ENCODE data around the gene PLEKHM3.

Gene PLEKHM3

GRCh38 chr2:208013285-208014178 is 11.8 kb downstream of the PLEKHM3 start:
- Mint-ChIP-seq H3K4me3 (no peak overlapping the region), H3K9me3 (no peaks in the 10 kb centered on the region), H3K4me1 (peaks cover 40% of the 10 kb centered on the region), H3K27me3 (no peaks in the 10 kb centered on the region), H3K36me3 (peaks cover 15% of the 10 kb centered on the region), H3K27ac (no peak overlapping the region)

GRCh38 chr2:208012449-208012848 is 12.9 kb downstream of the PLEKHM3 start:
- no peaks in the 10 kb centered on the region for H3K9me3 Mint-ChIP-seq
- H3K4me1 Mint-ChIP-seq, result peaks cover 30% of the 10 kb centered on the region
- H3K36me3 Mint-ChIP-seq, result peaks cover 8% of the 10 kb centered on the region
- no peak overlapping the region for H3K4me3 Mint-ChIP-seq
- no peaks in the 10 kb centered on the region for H3K27me3 Mint-ChIP-seq
- no peak overlapping the region for H3K27ac Mint-ChIP-seq

GRCh38 chr2:208010506-208010905 is 14.8 kb downstream of the PLEKHM3 start:
- H3K4me3 Mint-ChIP-seq, result no peak overlapping the region
- H3K4me1 Mint-ChIP-seq, result peaks cover 34% of the 10 kb centered on the region
- no peak overlapping the region for H3K27ac Mint-ChIP-seq
- H3K9me3 Mint-ChIP-seq, result no peaks in the 10 kb centered on the region
- H3K36me3 Mint-ChIP-seq, result peaks cover 7% of the 10 kb centered on the region
- no peaks in the 10 kb centered on the region for H3K27me3 Mint-ChIP-seq

- Mint-ChIP-seq H3K27me3 (no peaks in the 10 kb centered on the region), H3K4me3 (no peak overlapping the region), H3K4me1 (peaks cover 20% of the 10 kb centered on the region), H3K27ac (no peak overlapping the region), H3K9me3 (no peaks in the 10 kb centered on the region), H3K36me3 (peaks cover 9% of the 10 kb centered on the region)
Observed at GRCh38 chr2:208006833-208007232, 18.5 kb downstream of the PLEKHM3 start.

GRCh38 chr2:208006337-208006736 is 19.0 kb downstream of the PLEKHM3 start:
- Mint-ChIP-seq H3K36me3 (peaks cover 10% of the 10 kb centered on the region), H3K4me3 (no peak overlapping the region), H3K27ac (no peak overlapping the region), H3K9me3 (no peaks in the 10 kb centered on the region), H3K4me1 (peaks cover 20% of the 10 kb centered on the region), H3K27me3 (no peaks in the 10 kb centered on the region)

GRCh38 chr2:208001924-208002323 is 23.4 kb downstream of the PLEKHM3 start:
- Mint-ChIP-seq H3K4me1 (peaks cover 12% of the 10 kb centered on the region), H3K27me3 (no peaks in the 10 kb centered on the region), H3K4me3 (no peak overlapping the region), H3K27ac (no peak overlapping the region), H3K9me3 (no peaks in the 10 kb centered on the region), H3K36me3 (peaks cover 22% of the 10 kb centered on the region)

- Mint-ChIP-seq H3K9me3 (no peaks in the 10 kb centered on the region), H3K27me3 (no peaks in the 10 kb centered on the region), H3K27ac (no peak overlapping the region), H3K4me3 (no peak overlapping the region), H3K4me1 (peaks cover 18% of the 10 kb centered on the region), H3K36me3 (peaks cover 22% of the 10 kb centered on the region)
Observed at GRCh38 chr2:208000701-208001395, 24.5 kb downstream of the PLEKHM3 start.

GRCh38 chr2:207996848-207997247 is 28.5 kb downstream of the PLEKHM3 start:
- Mint-ChIP-seq H3K4me3 (no peak overlapping the region), H3K4me1 (peaks cover 30% of the 10 kb centered on the region), H3K27ac (peak overlapping the region; percentile 36), H3K27me3 (no peaks in the 10 kb centered on the region), H3K36me3 (peaks cover 29% of the 10 kb centered on the region), H3K9me3 (no peaks in the 10 kb centered on the region)

- Mint-ChIP-seq H3K4me1 (peaks cover 30% of the 10 kb centered on the region), H3K27me3 (no peaks in the 10 kb centered on the region), H3K4me3 (no peak overlapping the region), H3K9me3 (no peaks in the 10 kb centered on the region), H3K27ac (no peak overlapping the region), H3K36me3 (peaks cover 25% of the 10 kb centered on the region)
Observed at GRCh38 chr2:207995887-207996286, 29.4 kb downstream of the PLEKHM3 start.

GRCh38 chr2:207993151-207993763 is 32.1 kb downstream of the PLEKHM3 start:
- no peak overlapping the region for H3K27ac Mint-ChIP-seq
- H3K4me3 Mint-ChIP-seq, result no peak overlapping the region
- peaks cover 30% of the 10 kb centered on the region for H3K4me1 Mint-ChIP-seq
- H3K27me3 Mint-ChIP-seq, result no peaks in the 10 kb centered on the region
- H3K36me3 Mint-ChIP-seq, result peaks cover 13% of the 10 kb centered on the region
- H3K9me3 Mint-ChIP-seq, result no peaks in the 10 kb centered on the region

- peaks cover 20% of the 10 kb centered on the region for H3K4me1 Mint-ChIP-seq
- H3K9me3 Mint-ChIP-seq, result no peaks in the 10 kb centered on the region
- H3K27ac Mint-ChIP-seq, result no peak overlapping the region
- H3K27me3 Mint-ChIP-seq, result no peaks in the 10 kb centered on the region
- H3K4me3 Mint-ChIP-seq, result no peak overlapping the region
- peaks cover 8% of the 10 kb centered on the region for H3K36me3 Mint-ChIP-seq
Observed at GRCh38 chr2:207991944-207992343, 33.4 kb downstream of the PLEKHM3 start.

GRCh38 chr2:207990784-207991183 is 34.5 kb downstream of the PLEKHM3 start:
- Mint-ChIP-seq H3K4me1 (peaks cover 12% of the 10 kb centered on the region), H3K27me3 (no peaks in the 10 kb centered on the region), H3K36me3 (peaks cover 8% of the 10 kb centered on the region), H3K9me3 (no peaks in the 10 kb centered on the region), H3K4me3 (no peak overlapping the region), H3K27ac (no peak overlapping the region)

- Mint-ChIP-seq H3K4me1 (peaks cover 13% of the 10 kb centered on the region), H3K9me3 (no peaks in the 10 kb centered on the region), H3K27ac (no peak overlapping the region), H3K27me3 (no peaks in the 10 kb centered on the region), H3K4me3 (no peak overlapping the region), H3K36me3 (peaks cover 5% of the 10 kb centered on the region)
Observed at GRCh38 chr2:207988975-207989374, 36.4 kb downstream of the PLEKHM3 start.

- H3K4me1 Mint-ChIP-seq, result peaks cover 7% of the 10 kb centered on the region
- H3K4me3 Mint-ChIP-seq, result no peak overlapping the region
- no peak overlapping the region for H3K27ac Mint-ChIP-seq
- H3K9me3 Mint-ChIP-seq, result no peaks in the 10 kb centered on the region
- peaks cover 5% of the 10 kb centered on the region for H3K36me3 Mint-ChIP-seq
- no peaks in the 10 kb centered on the region for H3K27me3 Mint-ChIP-seq
Observed at GRCh38 chr2:207987025-207987716, 38.2 kb downstream of the PLEKHM3 start.

- Mint-ChIP-seq H3K27me3 (no peaks in the 10 kb centered on the region), H3K27ac (no peak overlapping the region), H3K4me3 (no peak overlapping the region), H3K9me3 (no peaks in the 10 kb centered on the region), H3K36me3 (peaks cover 7% of the 10 kb centered on the region), H3K4me1 (peaks cover 6% of the 10 kb centered on the region)
Observed at GRCh38 chr2:207984765-207985480, 40.4 kb downstream of the PLEKHM3 start.
